Astrocyte of the spinal cord (primary cell): ENCODE data around the gene TRAFD1.

Experiments used
- DNase-seq: peaks from one replicate; pipeline ENCODE4 v3.0.0; 2011; ENCODE audit warnings: low read depth, low spot score
- H3K4me3 ChIP-seq: 2 replicates; pipeline ENCODE4 v1.5.1; 2011; ENCODE audit warnings: low read depth, mild to moderate bottlenecking, low read length, moderate library complexity
- CTCF ChIP-seq: IDR thresholded peaks from 2 replicates; pipeline ENCODE4 v1.5.1; 2012; ENCODE audit warnings: low read depth, mild to moderate bottlenecking, low read length, inconsistent platforms
- in situ Hi-C: cut with HindIII; loops from 2 replicates; pipeline ENCODE4 v1.10.0; 2017; ENCODE audit warnings: low sequenced_read_pairs

Gene TRAFD1

GRCh38 chr12:112125250-112125999 lies at the start of gene TRAFD1:
Gene TRAFD1 (plus strand): TSS chr12:112125560. CDS start chr12:112130523, 4,963 bp downstream.
- TF ChIP-seq CTCF = no peak
- peak; percentile 97 for DNase-seq
- peak within 1 kb of the TSS; percentile 90 for H3K4me3 ChIP-seq
- in situ Hi-C loops = no loop called here

GRCh38 chr12:112087055-112087850 lies 38.1 kb upstream of the TRAFD1 start:
- in situ Hi-C loops = no loop called here
- no peak for TF ChIP-seq CTCF
- H3K4me3 ChIP-seq = no peak overlapping the region
- DNase-seq = no peak

- DNase-seq = no peak
- no peak for TF ChIP-seq CTCF
- H3K4me3 ChIP-seq = no peak overlapping the region
- in situ Hi-C loops = no loop called here
Measured at GRCh38 chr12:112087851-112088250, 37.5 kb upstream of the TRAFD1 start.

GRCh38 chr12:112091563-112091962 lies 33.8 kb upstream of the TRAFD1 start:
- no peak overlapping the region for H3K4me3 ChIP-seq
- in situ Hi-C loops = no loop called here
- no peak for DNase-seq
- TF ChIP-seq CTCF = no peak

GRCh38 chr12:112096070-112096469 lies 29.3 kb upstream of the TRAFD1 start:
- in situ Hi-C loops = no loop called here
- TF ChIP-seq CTCF = no peak
- H3K4me3 ChIP-seq = no peak overlapping the region
- DNase-seq = no peak

- TF ChIP-seq CTCF = no peak
- H3K4me3 ChIP-seq = no peak overlapping the region
- peak; percentile 62 for DNase-seq
- in situ Hi-C loops = no loop called here
Measured at GRCh38 chr12:112096667-112097066, 28.7 kb upstream of the TRAFD1 start.
